BJ (cell line): ENCODE measurements around the gene POLD2. TPM values are rescaled to one million over a fixed set of nuclear protein-coding genes. Genes with fewer than 3 reads are reported as not detected.
"Not testable (repeated sequence)": the region's sequence is repeated elsewhere in the genome, so short reads cannot be mapped to it uniquely, and the experiment has no call there.

Source experiments
- CTCF ChIA-PET: fragments of 350-600 bp; formaldehyde crosslinking; extraction: SDS; loops from one replicate; lab custom pipeline; 2021; ENCODE audit warnings: antibody characterized with exemption, inconsistent platforms; lab: Yijun Ruan, JAX
- POLR2A ChIA-PET: fragments of 300-600 bp; sonication (Branson Sonifier 250); formaldehyde crosslinking; extraction: SDS; loops from one replicate; lab custom pipeline; 2021; ENCODE audit warnings: antibody characterized with exemption; lab: Charles Lee
- DNase-seq: peaks from one replicate; pipeline ENCODE4 v3.0.0-alpha.2; 2011; ENCODE audit warnings: low read depth
- H3K27me3 ChIP-seq: 2 replicates; pipeline ENCODE4 v1.6.0; 2011; ENCODE audit warnings: low read length; ENCODE audit not compliant: control insufficient read depth, insufficient read depth
- H3K36me3 ChIP-seq: 2 replicates; pipeline ENCODE4 v1.5.1; 2011; ENCODE audit warnings: low read length; ENCODE audit not compliant: control insufficient read depth, insufficient read depth
- H3K4me3 ChIP-seq: 2 replicates; pipeline ENCODE4 v1.5.1; 2011; ENCODE audit warnings: low read depth, mild to moderate bottlenecking, control low read depth, low read length
- CTCF ChIP-seq: IDR thresholded peaks from 2 replicates; pipeline ENCODE4 v1.5.1; 2011; ENCODE audit warnings: low read depth, mild to moderate bottlenecking, control low read depth, inconsistent platforms, low read length, moderate library complexity; ENCODE audit not compliant: insufficient read depth
- polyA plus RNA-seq: library from polyadenylated mRNA; depleted of rRNA; stranded (reverse); fragments of >200 nt; gene quantifications from 2 replicates; pipeline ENCODE4 v1.2.3, GENCODE V29; 2011

Gene POLD2
- polyA plus RNA-seq, 1 experiment, result 87.2 TPM

- H3K4me3 ChIP-seq, result no peak overlapping the region
- DNase-seq, result no peak
- TF ChIP-seq CTCF, result no peak
- H3K36me3 ChIP-seq, result no peaks in the 10 kb centered on the region
- CTCF ChIA-PET, result interaction anchor here (1.6 kb wide), 1 partner anchor 67 kb away, joined by 3 read pairs; no protein-coding TSS in a partner anchor
- H3K27me3 ChIP-seq, result no peaks in the 10 kb centered on the region
- POLR2A ChIA-PET, result no interaction called here
Measured at GRCh38 chr7:44128721-44129582, 5.6 kb upstream of the POLD2 start.

GRCh38 chr7:44127161-44127560 is 3.8 kb upstream of the POLD2 start:
- Histone ChIP-seq H3K27me3 (no peaks in the 10 kb centered on the region), H3K4me3 (no peak overlapping the region), H3K36me3 (no peaks in the 10 kb centered on the region)
- TF ChIP-seq CTCF, result no peak
- ChIA-PET POLR2A (no interaction called here), CTCF (interaction anchor here (1.6 to 5.8 kb wide), 2 partner anchors 56 to 69 kb away, joined by 3 to 24 read pairs; no protein-coding TSS in a partner anchor)
- no peak for DNase-seq

- DNase-seq, H3K27me3 ChIP-seq, H3K4me3 ChIP-seq, H3K36me3 ChIP-seq, POLR2A ChIA-PET: not testable (repeated sequence)
- CTCF ChIA-PET, result interaction anchor here (1.7 to 5.8 kb wide), 3 partner anchors 55 to 70 kb away, joined by 4 to 24 read pairs (median 5); no protein-coding TSS in a partner anchor
Measured at GRCh38 chr7:44126574-44126973, 3.2 kb upstream of the POLD2 start.

GRCh38 chr7:44124822-44125202 is 1.5 kb upstream of the POLD2 start:
- Histone ChIP-seq H3K27me3 (no peaks in the 10 kb centered on the region), H3K4me3 (no peak overlapping the region), H3K36me3 (peaks cover 3% of the 10 kb centered on the region)
- ChIA-PET POLR2A (no interaction called here), CTCF (interaction anchor here (0.8 to 5.8 kb wide), 7 partner anchors 9 to 76 kb away, joined by 3 to 24 read pairs (median 5); no protein-coding TSS in a partner anchor)
- no peak for DNase-seq
- no peak for TF ChIP-seq CTCF

- H3K36me3 ChIP-seq, result peaks cover 9% of the 10 kb centered on the region
- TF ChIP-seq CTCF, result no peak
- ChIA-PET CTCF (interaction anchor here (1.0 to 5.8 kb wide), 5 partner anchors 9 to 74 kb away, joined by 3 to 24 read pairs (median 7); no protein-coding TSS in a partner anchor), POLR2A (interaction anchor here (0.6 kb wide), 2 partner anchors 8 to 554 kb away, joined by 3 to 5 read pairs; no protein-coding TSS in a partner anchor)
- peak overlapping the region; percentile 80 for H3K4me3 ChIP-seq
- DNase-seq, result no peak
- H3K27me3 ChIP-seq, result no peaks in the 10 kb centered on the region
Measured at GRCh38 chr7:44122529-44122928, 819 bp downstream of the POLD2 start.
